Adrenal gland (tissue), 5 donors: ENCODE measurements around the gene RAD51B.
"Not testable (repeated sequence)": the region's sequence is repeated elsewhere in the genome, so short reads cannot be mapped to it uniquely, and the experiment has no call there.

Source experiments
- POLR2A ChIP-seq, 2 donors: fragments of 450-650 bp; IDR thresholded peaks; one replicate each; pipeline ENCODE4 v1.6.1; 2017; ENCODE audit warnings: antibody characterized with exemption in 2 of 2, mild to moderate bottlenecking in 2 of 2, moderate library complexity in 1 of 2
- TF ChIP-seq, protein P1 (sequence below), 6 experiments: fragments of 450-650 bp in 4 of 6; fragments of 200-600 bp in 2 of 6; sonication (generic) in 1 of 6; IDR thresholded peaks; 1 replicate in 5 of 6; 2 replicates in 1 of 6; pipeline versions ENCODE4 v1.5.1 to v1.8.0; 2016 to 2021; ENCODE audit warnings: antibody characterized with exemption in 6 of 6, mild to moderate bottlenecking in 2 of 6, moderate library complexity in 1 of 6
- donor health status: DM: no; HTN: no; CAD: no.

DNA sequence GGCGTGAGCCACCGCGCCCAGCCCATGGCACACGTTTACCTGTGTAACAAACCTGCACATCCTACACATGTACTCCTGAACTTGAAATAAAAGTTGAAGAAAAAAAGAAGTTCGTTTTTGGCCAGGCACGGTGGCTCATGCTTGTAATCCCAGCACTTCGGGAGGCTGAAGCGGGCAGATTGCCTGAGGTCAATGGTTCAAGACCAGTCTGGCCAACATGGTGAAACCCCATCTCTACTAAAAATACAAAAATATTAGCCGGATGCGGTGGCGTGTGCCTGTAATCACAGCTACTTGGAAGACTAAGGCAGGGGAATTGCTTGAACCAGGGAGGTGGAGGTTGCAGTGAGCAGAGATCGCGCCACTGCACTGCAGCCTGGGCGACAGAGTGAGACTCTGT is 879.2 kb downstream of the RAD51B start:
- TF ChIP-seq, protein P1, sequence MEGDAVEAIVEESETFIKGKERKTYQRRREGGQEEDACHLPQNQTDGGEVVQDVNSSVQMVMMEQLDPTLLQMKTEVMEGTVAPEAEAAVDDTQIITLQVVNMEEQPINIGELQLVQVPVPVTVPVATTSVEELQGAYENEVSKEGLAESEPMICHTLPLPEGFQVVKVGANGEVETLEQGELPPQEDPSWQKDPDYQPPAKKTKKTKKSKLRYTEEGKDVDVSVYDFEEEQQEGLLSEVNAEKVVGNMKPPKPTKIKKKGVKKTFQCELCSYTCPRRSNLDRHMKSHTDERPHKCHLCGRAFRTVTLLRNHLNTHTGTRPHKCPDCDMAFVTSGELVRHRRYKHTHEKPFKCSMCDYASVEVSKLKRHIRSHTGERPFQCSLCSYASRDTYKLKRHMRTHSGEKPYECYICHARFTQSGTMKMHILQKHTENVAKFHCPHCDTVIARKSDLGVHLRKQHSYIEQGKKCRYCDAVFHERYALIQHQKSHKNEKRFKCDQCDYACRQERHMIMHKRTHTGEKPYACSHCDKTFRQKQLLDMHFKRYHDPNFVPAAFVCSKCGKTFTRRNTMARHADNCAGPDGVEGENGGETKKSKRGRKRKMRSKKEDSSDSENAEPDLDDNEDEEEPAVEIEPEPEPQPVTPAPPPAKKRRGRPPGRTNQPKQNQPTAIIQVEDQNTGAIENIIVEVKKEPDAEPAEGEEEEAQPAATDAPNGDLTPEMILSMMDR (IDR thresholded peaks at IDR 0.05) = not testable (repeated sequence)
- not testable (repeated sequence) for TF ChIP-seq POLR2A (IDR thresholded peaks at IDR 0.05)
